Stomach smooth muscle (tissue), 2 donors: Measurements from ENCODE around the gene SRGAP3.
"Not testable (repeated sequence)": the region's sequence is repeated elsewhere in the genome, so short reads cannot be mapped to it uniquely, and the experiment has no call there.

Source experiments
- H3K27ac ChIP-seq: one replicate; pipeline ENCODE4 v1.7.0; 2013; ENCODE audit warnings: mild to moderate bottlenecking, low read length, inconsistent platforms
- H3K27me3 ChIP-seq, 2 donors: one replicate each; pipeline ENCODE4 v1.7.0; 2013; ENCODE audit warnings: low read length in 2 of 2; ENCODE audit not compliant: insufficient read depth in 2 of 2, control insufficient read depth in 1 of 2
- H3K36me3 ChIP-seq, 2 donors: one replicate each; pipeline ENCODE4 v1.7.0; 2013; ENCODE audit warnings: low read length in 2 of 2; ENCODE audit not compliant: control insufficient read depth in 2 of 2, insufficient read depth in 2 of 2
- H3K4me1 ChIP-seq: one replicate; pipeline ENCODE4 v1.7.0; 2013; ENCODE audit warnings: low read length; ENCODE audit not compliant: control insufficient read depth, insufficient read depth
- H3K4me3 ChIP-seq, 2 donors: one replicate each; pipeline ENCODE4 v1.7.0; 2013; ENCODE audit warnings: low read length in 2 of 2
- H3K9ac ChIP-seq, 2 donors: one replicate each; pipeline ENCODE4 v1.7.0; 2013; ENCODE audit warnings: low read length in 2 of 2, mild to moderate bottlenecking in 1 of 2
- H3K9me3 ChIP-seq, 2 donors: one replicate each; pipeline ENCODE4 v1.7.0; 2013; ENCODE audit warnings: low read length in 2 of 2; ENCODE audit not compliant: control insufficient read depth in 2 of 2
- donor health status: healthy.
- donor health status: Pancreatic carcinoma.

Gene SRGAP3

DNA sequence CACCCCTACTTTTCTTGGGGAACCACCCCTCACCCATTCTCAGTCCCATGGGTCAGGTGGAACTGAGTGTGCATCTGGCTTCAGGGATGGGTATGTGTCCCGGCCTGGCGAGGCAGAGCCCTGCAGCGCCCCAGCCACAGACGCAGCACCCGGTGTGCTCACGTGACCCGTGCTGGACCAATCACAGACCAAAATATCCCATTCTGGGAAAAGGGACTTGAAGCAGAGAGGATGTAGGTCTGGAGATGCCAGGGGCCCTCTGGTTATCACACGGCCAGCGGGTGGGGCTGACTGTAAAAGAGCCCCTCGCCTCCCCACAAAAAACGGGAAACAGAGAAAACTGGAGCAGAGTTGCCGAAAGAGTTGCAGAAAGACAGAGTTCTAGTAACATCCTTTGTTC lies 148.2 kb downstream of the SRGAP3 start:
- H3K27ac ChIP-seq: no peak overlapping the region
- no peaks in the 10 kb centered on the region for H3K36me3 ChIP-seq
- no peak overlapping the region for H3K9ac ChIP-seq
- H3K9me3 ChIP-seq: peaks cover 0 to 2% of the 10 kb centered on the region in 2 donors
- peaks cover 4% of the 10 kb centered on the region for H3K4me1 ChIP-seq
- no peaks in the 10 kb centered on the region for H3K27me3 ChIP-seq
- no peak overlapping the region for H3K4me3 ChIP-seq

- Histone ChIP-seq H3K9me3 (peaks cover 0 to 2% of the 10 kb centered on the region in 2 donors), H3K9ac (no peak overlapping the region), H3K4me3 (no peak overlapping the region), H3K36me3 (no peaks in the 10 kb centered on the region), H3K27me3 (no peaks in the 10 kb centered on the region), H3K4me1 (peaks cover 4% of the 10 kb centered on the region), H3K27ac (no peak overlapping the region)
These were observed 148.9 kb downstream of the SRGAP3 start for GRCh38 chr3:9100513-9100894.

GRCh38 chr3:9099702-9100512 lies 149.5 kb downstream of the SRGAP3 start:
- no peak overlapping the region for H3K4me3 ChIP-seq
- H3K27me3 ChIP-seq: no peaks in the 10 kb centered on the region
- H3K4me1 ChIP-seq: peaks cover 4% of the 10 kb centered on the region
- H3K36me3 ChIP-seq: no peaks in the 10 kb centered on the region
- H3K9me3 ChIP-seq: peaks cover 0 to 2% of the 10 kb centered on the region in 2 donors
- no peak overlapping the region for H3K9ac ChIP-seq
- no peak overlapping the region for H3K27ac ChIP-seq

GRCh38 chr3:9098716-9099675 lies 150.4 kb downstream of the SRGAP3 start:
- Histone ChIP-seq H3K4me1 (peaks cover 4% of the 10 kb centered on the region), H3K9me3 (peaks cover 0 to 2% of the 10 kb centered on the region in 2 donors), H3K4me3 (no peak overlapping the region), H3K9ac (no peak overlapping the region), H3K27me3 (no peaks in the 10 kb centered on the region), H3K36me3 (no peaks in the 10 kb centered on the region), H3K27ac (no peak overlapping the region)

- H3K27me3 ChIP-seq: no peaks in the 10 kb centered on the region
- H3K27ac ChIP-seq: no peak overlapping the region
- peaks cover 0 to 2% of the 10 kb centered on the region in 2 donors for H3K9me3 ChIP-seq
- peaks cover 2% of the 10 kb centered on the region for H3K4me1 ChIP-seq
- no peak overlapping the region for H3K4me3 ChIP-seq
- H3K9ac ChIP-seq: no peak overlapping the region
- no peaks in the 10 kb centered on the region for H3K36me3 ChIP-seq
These were observed 152.0 kb downstream of the SRGAP3 start for GRCh38 chr3:9097495-9097894.

DNA sequence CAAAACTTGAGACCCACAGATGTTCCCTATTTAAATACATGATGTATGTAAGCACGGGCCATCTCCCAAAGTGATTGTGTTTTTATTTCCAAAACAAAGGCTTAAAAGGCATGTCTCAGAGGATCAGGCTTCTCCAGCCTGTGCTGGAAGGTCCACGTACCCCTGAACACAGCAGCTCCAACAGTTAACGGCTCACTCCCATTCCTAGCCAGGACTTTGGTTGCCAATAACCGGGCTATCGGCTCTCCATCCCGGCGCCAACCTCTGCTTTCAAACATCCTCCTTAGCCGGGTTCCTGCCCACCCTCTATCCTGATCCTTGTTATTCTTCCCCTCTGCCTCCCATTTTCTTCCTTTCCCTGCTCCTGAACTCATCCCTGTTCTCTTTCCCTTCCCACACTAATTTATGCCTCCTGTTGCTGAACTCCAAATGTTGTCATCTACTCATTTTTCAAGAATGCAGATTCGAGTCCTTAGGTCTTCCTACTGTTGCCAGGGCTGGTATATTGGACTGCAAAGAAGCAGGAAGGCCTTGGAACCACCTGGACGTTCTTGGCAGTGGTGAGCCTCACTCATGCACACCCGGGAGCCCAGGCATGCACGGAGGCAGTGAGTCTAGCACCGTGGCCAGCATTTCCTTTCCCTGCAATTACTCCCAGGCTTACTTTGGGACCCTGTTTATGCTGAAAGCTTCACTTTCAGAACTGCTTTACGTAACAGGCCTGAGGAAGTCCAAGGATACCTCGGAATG lies 157.8 kb downstream of the SRGAP3 start:
- Histone ChIP-seq H3K4me3 (no peak overlapping the region), H3K9ac (no peak overlapping the region), H3K27me3 (no peaks in the 10 kb centered on the region), H3K4me1 (no peaks in the 10 kb centered on the region), H3K27ac (no peak overlapping the region), H3K36me3 (no peaks in the 10 kb centered on the region), H3K9me3 (peaks cover 0 to 2% of the 10 kb centered on the region in 2 donors)

GRCh38 chr3:9088441-9089353 lies 160.7 kb downstream of the SRGAP3 start:
- Histone ChIP-seq H3K9ac (no peak overlapping the region), H3K36me3 (no peaks in the 10 kb centered on the region), H3K9me3 (no peaks in the 10 kb centered on the region), H3K27me3 (no peaks in the 10 kb centered on the region), H3K4me1 (no peaks in the 10 kb centered on the region), H3K27ac (no peak overlapping the region), H3K4me3 (no peak overlapping the region)

DNA sequence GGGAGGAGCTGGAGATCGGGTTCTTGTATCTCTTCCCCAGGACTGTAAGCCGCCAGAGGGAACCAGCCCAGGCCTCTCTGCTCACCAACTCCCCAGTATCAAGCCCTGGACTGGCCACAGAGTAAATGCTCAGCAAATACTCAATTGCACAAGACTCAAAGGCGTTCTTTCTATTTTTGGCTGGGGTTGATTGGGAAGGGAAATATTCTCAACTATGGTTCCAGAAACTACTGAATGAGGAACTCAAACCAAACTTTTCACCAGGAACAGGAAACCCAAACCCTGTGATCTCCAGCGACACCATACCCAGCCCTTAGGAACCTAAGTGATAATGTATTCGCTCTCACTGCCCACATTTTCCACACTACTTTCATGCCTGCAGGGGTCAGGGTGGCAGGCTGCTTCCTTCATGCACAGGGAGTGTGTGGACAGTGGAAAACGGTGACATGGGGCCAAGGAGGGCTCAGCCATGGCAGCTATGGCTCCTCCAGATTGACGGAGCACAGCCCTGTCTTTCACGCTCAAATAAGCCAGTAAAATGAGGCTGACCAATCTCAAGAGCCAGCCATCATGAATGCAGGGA lies 161.5 kb downstream of the SRGAP3 start:
- no peak overlapping the region for H3K4me3 ChIP-seq
- no peak overlapping the region for H3K9ac ChIP-seq
- no peak overlapping the region for H3K27ac ChIP-seq
- H3K36me3 ChIP-seq: no peaks in the 10 kb centered on the region
- no peaks in the 10 kb centered on the region for H3K4me1 ChIP-seq
- H3K9me3 ChIP-seq: no peaks in the 10 kb centered on the region
- no peaks in the 10 kb centered on the region for H3K27me3 ChIP-seq

DNA sequence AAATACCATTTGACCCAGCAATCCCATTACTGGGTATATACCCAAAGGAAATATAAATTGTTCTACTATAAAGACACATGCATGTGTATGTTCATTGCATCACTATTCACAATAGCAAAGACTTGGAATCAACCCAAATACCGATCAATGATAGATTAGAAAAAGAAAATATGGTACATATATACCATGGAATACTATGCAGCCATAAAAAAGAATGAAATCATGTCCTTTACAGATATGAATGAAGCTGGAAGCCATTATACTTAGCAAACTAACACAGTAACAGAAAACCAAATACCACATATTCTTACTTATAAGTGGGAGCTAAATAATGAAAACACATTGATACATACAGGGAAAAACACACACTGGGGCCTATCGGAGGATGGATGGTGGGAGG lies 164.0 kb downstream of the SRGAP3 start:
- not testable (repeated sequence) for H3K9ac ChIP-seq, H3K27ac ChIP-seq, H3K4me3 ChIP-seq, H3K36me3 ChIP-seq, H3K4me1 ChIP-seq, H3K27me3 ChIP-seq, H3K9me3 ChIP-seq
